DND-41 (cell line): ENCODE results near the gene MGAT2.

Experiments
- ATAC-seq: fragments of 200-7000 bp; cut with Tn5 transposase; 3 replicates; pipeline ENCODE4 v1.9.1; 2021; ENCODE audit warnings: low read depth; ENCODE audit not compliant: insufficient read depth
- DNase-seq: peaks from one replicate; pipeline ENCODE4 v3.0.0-alpha.2; 2020
- H2AFZ ChIP-seq: 2 replicates; pipeline ENCODE4 v1.6.0; 2012; ENCODE audit warnings: low read depth, low read length
- H3K27ac ChIP-seq: 2 replicates; pipeline ENCODE4 v1.5.1; 2012; ENCODE audit warnings: low read length, inconsistent platforms
- H3K27me3 ChIP-seq: fragments of 200-600 bp; sonication (generic); 2 replicates; pipeline ENCODE4 v1.6.0; 2012; ENCODE audit warnings: low read length, mild to moderate bottlenecking, inconsistent platforms; ENCODE audit not compliant: insufficient read depth, poor library complexity
- H3K36me3 ChIP-seq: 2 replicates; pipeline ENCODE4 v1.5.1; 2012; ENCODE audit warnings: low read length, inconsistent platforms; ENCODE audit not compliant: insufficient read depth
- H3K4me1 ChIP-seq: 2 replicates; pipeline ENCODE4 v1.5.1; 2012; ENCODE audit warnings: mild to moderate bottlenecking, low read length; ENCODE audit not compliant: insufficient read depth
- H3K4me2 ChIP-seq: 2 replicates; pipeline ENCODE4 v1.6.0; 2012; ENCODE audit warnings: mild to moderate bottlenecking, moderate library complexity, low read length, inconsistent platforms; ENCODE audit not compliant: insufficient read depth
- H3K4me3 ChIP-seq, 2 experiments: fragments of 200-600 bp in 1 of 2; shearing (Covaris generic) in 1 of 2; 2 replicates each; pipeline ENCODE4 v1.5.1; 2012 to 2016; ENCODE audit warnings: inconsistent platforms in 2 of 2, low read length in 2 of 2, mild to moderate bottlenecking in 2 of 2, low read depth in 1 of 2, moderate library complexity in 1 of 2
- H3K79me2 ChIP-seq: 2 replicates; pipeline ENCODE4 v1.6.0; 2012; ENCODE audit warnings: low read length, inconsistent platforms; ENCODE audit not compliant: insufficient read depth
- H3K9ac ChIP-seq: 2 replicates; pipeline ENCODE4 v1.6.0; 2012; ENCODE audit warnings: low read depth, mild to moderate bottlenecking, inconsistent platforms, low read length, moderate library complexity
- H3K9me3 ChIP-seq: 2 replicates; pipeline ENCODE4 v1.5.1; 2012; ENCODE audit warnings: low read length, moderate library complexity, mild to moderate bottlenecking, inconsistent platforms; ENCODE audit not compliant: insufficient read depth, severe bottlenecking
- H4K20me1 ChIP-seq: 2 replicates; pipeline ENCODE4 v1.6.0; 2012; ENCODE audit warnings: low read length; ENCODE audit not compliant: insufficient read depth
- CTCF ChIP-seq: IDR thresholded peaks from 2 replicates; pipeline ENCODE4 v1.5.1; 2012; ENCODE audit warnings: borderline replicate concordance, low read length, moderate library complexity, mild to moderate bottlenecking; ENCODE audit not compliant: poor library complexity, severe bottlenecking; ENCODE audit errors: extremely low read depth
- EZH2 ChIP-seq: IDR thresholded peaks from 3 replicates; pipeline ENCODE4 v1.6.1; 2012; ENCODE audit warnings: borderline replicate concordance, low read depth, mild to moderate bottlenecking, moderate library complexity, low read length, inconsistent platforms; ENCODE audit not compliant: severe bottlenecking

The MGAT2 gene

DNA sequence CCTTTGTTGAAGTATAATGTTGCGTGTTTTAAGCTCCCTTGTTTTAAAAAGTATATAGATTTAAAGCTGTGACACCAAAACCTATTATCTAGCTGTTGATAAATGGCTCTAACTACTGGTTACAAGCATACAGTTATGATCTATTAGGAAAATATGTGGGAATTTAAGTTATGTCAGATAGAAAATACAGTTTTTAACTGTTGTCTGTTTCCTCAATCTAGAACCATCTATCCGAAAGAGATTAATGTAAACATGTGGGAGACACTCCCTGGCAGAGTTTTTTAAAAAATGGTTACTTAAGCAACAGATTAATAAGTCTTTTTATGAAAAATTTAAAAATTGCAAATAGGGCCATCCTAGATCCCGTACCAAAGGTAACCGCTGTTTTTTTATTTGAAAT is 8.3 kb upstream of the MGAT2 start:
- no peak for DNase-seq
- no peak overlapping the region for H3K4me3 ChIP-seq
- H3K27ac ChIP-seq: no peak overlapping the region
- H3K79me2 ChIP-seq: peaks cover 81% of the 10 kb centered on the region
- H2AFZ ChIP-seq: no peak overlapping the region
- ATAC-seq: no peak
- no peak overlapping the region for H3K9ac ChIP-seq
- peaks cover 12% of the 10 kb centered on the region for H3K4me1 ChIP-seq
- no peak for TF ChIP-seq CTCF
- no peak for TF ChIP-seq EZH2
- peaks cover 77% of the 10 kb centered on the region for H3K36me3 ChIP-seq
- H3K9me3 ChIP-seq: no peaks in the 10 kb centered on the region
- no peak overlapping the region for H3K4me2 ChIP-seq
- no peaks in the 10 kb centered on the region for H3K27me3 ChIP-seq
- H4K20me1 ChIP-seq: peaks cover 21% of the 10 kb centered on the region

DNA sequence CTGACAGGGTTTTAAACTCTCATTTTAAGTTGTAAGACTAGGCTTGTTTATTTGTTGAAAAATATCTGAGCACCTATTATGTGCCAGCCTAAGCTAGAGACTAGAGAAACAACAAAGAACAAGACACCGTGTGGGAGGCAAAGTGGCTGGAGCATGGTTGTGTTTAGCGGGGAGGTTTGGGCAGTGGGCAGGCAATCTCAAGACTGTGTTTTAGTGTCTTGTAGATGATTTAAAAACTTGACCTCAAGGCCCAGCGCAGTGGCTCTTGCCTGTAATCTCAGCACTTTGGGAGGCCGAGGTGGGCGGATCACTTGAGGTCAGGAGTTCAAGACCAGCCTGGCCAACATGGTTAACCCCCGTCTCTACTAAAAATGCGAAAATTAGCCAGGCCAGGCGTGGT is 7.9 kb upstream of the MGAT2 start:
- no peaks in the 10 kb centered on the region for H3K9me3 ChIP-seq
- H3K4me2 ChIP-seq: no peak overlapping the region
- DNase-seq (no peak), ATAC-seq (no peak)
- H3K9ac ChIP-seq: no peak overlapping the region
- peaks cover 77% of the 10 kb centered on the region for H3K36me3 ChIP-seq
- no peak for TF ChIP-seq CTCF
- TF ChIP-seq EZH2: no peak
- H3K27ac ChIP-seq: no peak overlapping the region
- peaks cover 17% of the 10 kb centered on the region for H4K20me1 ChIP-seq
- H3K79me2 ChIP-seq: peaks cover 81% of the 10 kb centered on the region
- no peak overlapping the region for H2AFZ ChIP-seq
- no peak overlapping the region for H3K4me3 ChIP-seq
- peaks cover 15% of the 10 kb centered on the region for H3K4me1 ChIP-seq
- no peaks in the 10 kb centered on the region for H3K27me3 ChIP-seq

DNA sequence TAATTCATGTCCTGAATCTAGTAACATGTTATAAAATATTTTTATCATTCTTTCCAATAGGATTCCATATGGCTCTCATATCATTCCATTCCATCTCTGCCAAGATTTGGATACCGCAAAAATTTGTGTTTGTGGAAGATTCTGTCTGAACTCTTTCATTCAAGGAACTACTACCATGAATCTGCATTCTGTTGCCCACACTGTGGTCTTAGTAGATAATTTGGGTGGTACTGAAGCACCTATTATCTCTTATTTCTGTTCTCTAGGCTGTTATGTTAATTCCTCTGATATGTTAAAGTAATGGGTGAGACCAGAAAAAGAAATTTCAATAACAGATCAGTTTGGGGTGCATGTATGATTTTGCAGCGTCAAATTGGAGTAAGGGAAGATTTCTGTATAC is 6.4 kb upstream of the MGAT2 start:
- ATAC-seq: no peak
- no peak overlapping the region for H3K9ac ChIP-seq

More for the DNA sequence above, 6.4 kb upstream of the MGAT2 start:
- H2AFZ ChIP-seq: no peak overlapping the region
- no peaks in the 10 kb centered on the region for H3K27me3 ChIP-seq
- peaks cover 26% of the 10 kb centered on the region for H3K4me1 ChIP-seq
- no peak overlapping the region for H3K27ac ChIP-seq
- H3K79me2 ChIP-seq: peaks cover 82% of the 10 kb centered on the region
- no peak overlapping the region for H3K4me3 ChIP-seq
- H3K36me3 ChIP-seq: peaks cover 81% of the 10 kb centered on the region
- no peak for DNase-seq
- H4K20me1 ChIP-seq: peaks cover 23% of the 10 kb centered on the region
- H3K4me2 ChIP-seq: no peak overlapping the region
- no peak for TF ChIP-seq CTCF
- no peak for TF ChIP-seq EZH2
- no peaks in the 10 kb centered on the region for H3K9me3 ChIP-seq
